RWPE2 (cell line): ENCODE data around the gene PSMD8.

ENCODE experiments used
- ATAC-seq: fragments of 200-7000 bp; cut with Tn5 transposase; 3 replicates; pipeline ENCODE4 v1.9.1; 2021; ENCODE audit warnings: low read depth
- DNase-seq: peaks from one replicate; pipeline ENCODE4 v3.0.0-alpha.2; 2020; ENCODE audit warnings: low spot score
- H3K27ac ChIP-seq: fragments of 450-650 bp; 2 replicates; pipeline ENCODE4 v1.5.1; 2017; ENCODE audit warnings: mild to moderate bottlenecking; ENCODE audit not compliant: poor library complexity, severe bottlenecking
- H3K27me3 ChIP-seq: fragments of 250-450 bp; sonication (Bioruptor Pico); 2 replicates; pipeline ENCODE4 v1.5.1; 2021; ENCODE audit warnings: mild to moderate bottlenecking, moderate library complexity; ENCODE audit not compliant: insufficient read depth, poor library complexity, severe bottlenecking
- H3K36me3 ChIP-seq: fragments of 250-450 bp; sonication (Bioruptor Pico); 2 replicates; pipeline ENCODE4 v1.5.1; 2020; ENCODE audit warnings: low read depth, mild to moderate bottlenecking, moderate library complexity
- H3K4me1 ChIP-seq: fragments of 250-450 bp; sonication (Bioruptor Pico); 2 replicates; pipeline ENCODE4 v1.5.1; 2021; ENCODE audit warnings: mild to moderate bottlenecking, moderate library complexity; ENCODE audit not compliant: insufficient read depth, poor library complexity, severe bottlenecking
- H3K4me3 ChIP-seq: fragments of 250-450 bp; sonication (Bioruptor Pico); 2 replicates; pipeline ENCODE4 v1.5.1; 2021; ENCODE audit warnings: mild to moderate bottlenecking, moderate library complexity; ENCODE audit not compliant: severe bottlenecking
- H3K9me3 ChIP-seq: fragments of 250-450 bp; sonication (Bioruptor Pico); 2 replicates; pipeline ENCODE4 v1.5.1; 2021; ENCODE audit warnings: mild to moderate bottlenecking, moderate library complexity; ENCODE audit not compliant: severe bottlenecking
- TF ChIP-seq, protein P1 (sequence below): fragments of 450-650 bp; IDR thresholded peaks from one replicate; pipeline ENCODE4 v1.5.1; 2017; ENCODE audit warnings: mild to moderate bottlenecking, moderate library complexity; ENCODE audit not compliant: poor library complexity, severe bottlenecking

PSMD8 gene

DNA sequence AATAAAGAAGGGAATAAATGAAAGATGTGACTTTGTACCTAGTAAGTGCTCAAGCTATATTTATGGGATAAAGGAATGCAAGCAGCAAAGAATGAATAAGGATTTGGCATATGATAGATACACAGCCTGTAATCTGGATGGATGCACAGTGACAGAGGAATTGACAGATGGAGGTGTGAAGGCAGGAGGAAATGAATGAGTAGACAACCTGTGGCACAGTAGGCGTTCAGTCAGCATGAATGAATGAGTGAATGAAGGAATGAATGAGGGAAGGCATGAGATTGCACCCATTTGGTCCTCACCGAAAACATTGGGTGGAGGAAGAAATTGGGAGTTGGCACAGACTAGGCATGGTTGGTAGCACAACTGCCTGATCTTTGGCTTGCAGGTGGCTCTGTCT lies 4.8 kb upstream of the PSMD8 start:
- DNase-seq (no peak), ATAC-seq (no peak)
- Histone ChIP-seq H3K9me3 (no peaks in the 10 kb centered on the region), H3K4me1 (no peaks in the 10 kb centered on the region), H3K27ac (no peak overlapping the region), H3K27me3 (no peaks in the 10 kb centered on the region), H3K36me3 (no peaks in the 10 kb centered on the region), H3K4me3 (no peak overlapping the region)
- TF ChIP-seq, protein P1, sequence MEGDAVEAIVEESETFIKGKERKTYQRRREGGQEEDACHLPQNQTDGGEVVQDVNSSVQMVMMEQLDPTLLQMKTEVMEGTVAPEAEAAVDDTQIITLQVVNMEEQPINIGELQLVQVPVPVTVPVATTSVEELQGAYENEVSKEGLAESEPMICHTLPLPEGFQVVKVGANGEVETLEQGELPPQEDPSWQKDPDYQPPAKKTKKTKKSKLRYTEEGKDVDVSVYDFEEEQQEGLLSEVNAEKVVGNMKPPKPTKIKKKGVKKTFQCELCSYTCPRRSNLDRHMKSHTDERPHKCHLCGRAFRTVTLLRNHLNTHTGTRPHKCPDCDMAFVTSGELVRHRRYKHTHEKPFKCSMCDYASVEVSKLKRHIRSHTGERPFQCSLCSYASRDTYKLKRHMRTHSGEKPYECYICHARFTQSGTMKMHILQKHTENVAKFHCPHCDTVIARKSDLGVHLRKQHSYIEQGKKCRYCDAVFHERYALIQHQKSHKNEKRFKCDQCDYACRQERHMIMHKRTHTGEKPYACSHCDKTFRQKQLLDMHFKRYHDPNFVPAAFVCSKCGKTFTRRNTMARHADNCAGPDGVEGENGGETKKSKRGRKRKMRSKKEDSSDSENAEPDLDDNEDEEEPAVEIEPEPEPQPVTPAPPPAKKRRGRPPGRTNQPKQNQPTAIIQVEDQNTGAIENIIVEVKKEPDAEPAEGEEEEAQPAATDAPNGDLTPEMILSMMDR = no peak

DNA sequence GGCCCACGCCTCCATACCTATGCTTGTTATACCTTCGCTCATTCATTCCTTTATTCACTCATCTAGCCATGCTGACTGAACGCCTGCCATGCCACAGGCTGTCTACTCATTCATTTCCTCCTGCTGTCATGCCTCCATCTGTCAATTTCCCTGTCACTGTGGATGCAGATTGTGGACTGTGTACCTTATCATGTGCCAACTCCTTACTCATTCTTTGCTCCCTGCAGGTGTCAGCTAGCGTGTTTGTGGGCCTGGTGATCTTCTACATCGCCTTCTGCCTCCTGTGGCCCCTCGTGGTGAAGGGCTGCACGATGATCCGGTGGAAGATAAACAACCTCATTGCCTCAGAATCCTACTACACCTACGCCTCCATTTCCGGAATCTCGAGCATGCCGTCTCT lies 4.1 kb upstream of the PSMD8 start:
- TF ChIP-seq, protein P1 = no peak
- Histone ChIP-seq H3K9me3 (no peaks in the 10 kb centered on the region), H3K27me3 (no peaks in the 10 kb centered on the region), H3K4me3 (no peak overlapping the region), H3K36me3 (no peaks in the 10 kb centered on the region), H3K4me1 (no peaks in the 10 kb centered on the region), H3K27ac (no peak overlapping the region)
- ATAC-seq (no peak), DNase-seq (no peak)

DNA sequence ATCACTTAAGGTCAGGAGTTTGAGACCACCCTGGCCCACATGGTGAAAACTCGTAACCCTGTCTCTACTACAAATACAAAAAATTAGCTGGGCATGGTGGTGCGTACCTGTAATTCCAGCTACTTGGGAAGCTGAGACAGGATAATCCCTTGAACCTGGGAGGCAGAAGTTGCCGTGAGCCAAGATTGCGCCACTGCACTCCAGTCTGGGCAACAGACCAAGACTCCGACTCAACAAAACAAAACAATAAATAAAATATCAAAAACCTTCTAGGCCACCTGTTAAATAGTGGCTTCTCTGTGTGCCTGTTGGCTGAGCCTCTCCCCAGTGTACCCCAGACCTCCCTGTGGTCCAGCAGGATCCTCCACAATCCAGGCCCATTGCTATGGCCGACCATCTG lies 3.3 kb upstream of the PSMD8 start:
- Histone ChIP-seq H3K4me1 (peaks cover 3% of the 10 kb centered on the region), H3K4me3 (no peak overlapping the region), H3K9me3 (no peaks in the 10 kb centered on the region), H3K27me3 (no peaks in the 10 kb centered on the region), H3K36me3 (peaks cover 3% of the 10 kb centered on the region), H3K27ac (no peak overlapping the region)
- ATAC-seq = no peak
- TF ChIP-seq, protein P1 = no peak
- DNase-seq = no peak

DNA sequence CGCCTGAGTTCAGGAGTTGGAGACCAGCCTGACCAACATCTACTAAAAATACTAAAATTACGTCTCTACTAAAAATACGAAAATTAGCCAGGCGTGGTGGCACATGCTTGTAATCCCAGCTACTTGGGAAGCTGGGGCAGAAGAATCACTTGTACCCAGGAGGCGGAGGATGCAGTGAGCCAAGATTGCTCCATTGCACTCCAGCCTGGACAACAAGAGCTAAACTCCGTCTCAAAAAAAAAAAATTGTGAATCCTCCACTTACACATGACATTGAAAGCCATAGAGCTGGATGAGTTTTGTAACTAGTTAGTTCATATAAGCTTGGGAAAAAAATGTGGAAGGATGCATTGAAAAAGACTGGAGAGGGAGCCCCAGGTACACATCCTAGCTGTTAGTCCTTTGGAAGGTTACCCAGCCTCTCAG lies 452 bp upstream of the PSMD8 start:
- H3K4me3 ChIP-seq = peak overlapping the region; percentile 80
- ATAC-seq = no peak

DNA sequence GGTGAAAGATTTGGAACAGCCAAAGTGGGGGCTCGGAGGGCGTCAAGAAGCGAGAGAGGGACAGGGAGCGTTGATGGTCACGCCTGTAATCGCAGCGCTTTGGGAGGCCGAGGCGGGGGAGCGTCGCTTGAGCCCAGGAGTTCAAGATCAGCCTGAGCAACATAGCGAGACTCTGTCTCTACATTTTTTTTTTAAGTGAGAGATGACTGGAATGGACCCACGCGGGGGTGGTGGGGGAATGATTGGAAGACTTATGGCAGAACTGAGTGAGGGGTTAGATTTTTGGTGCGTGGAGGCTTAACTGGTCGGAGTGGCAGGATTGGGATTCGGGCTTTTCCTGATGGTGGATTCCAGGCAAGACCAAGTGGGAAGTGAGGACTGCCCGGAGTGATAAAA lies 725 bp downstream of the PSMD8 start:
- DNase-seq (no peak), ATAC-seq (peak; percentile 13)
- Histone ChIP-seq H3K4me3 (peak overlapping the region; percentile 80), H3K4me1 (peaks cover 5% of the 10 kb centered on the region), H3K27me3 (no peaks in the 10 kb centered on the region), H3K9me3 (no peaks in the 10 kb centered on the region), H3K36me3 (peaks cover 42% of the 10 kb centered on the region), H3K27ac (peak overlapping the region; percentile 62)
- TF ChIP-seq, protein P1 = no peak

More for the DNA sequence above, 452 bp upstream of the PSMD8 start:
- no peaks in the 10 kb centered on the region for H3K27me3 ChIP-seq
- DNase-seq = no peak
- TF ChIP-seq, protein P1 = no peak
- H3K36me3 ChIP-seq = peaks cover 30% of the 10 kb centered on the region
- peak overlapping the region; percentile 62 for H3K27ac ChIP-seq
- H3K4me1 ChIP-seq = peaks cover 5% of the 10 kb centered on the region
- H3K9me3 ChIP-seq = no peaks in the 10 kb centered on the region
